Ramos (cell line): ENCODE data around the gene OPRM1.

Source experiments
- in situ Hi-C: fragments of 300-500 bp; cut with MboI; formaldehyde crosslinking; loops from one replicate; pipeline ENCODE4 v1.14.3; 2022; ENCODE audit warnings: low sequenced_read_pairs; ENCODE audit not compliant: unreplicated experiment

Gene OPRM1

DNA sequence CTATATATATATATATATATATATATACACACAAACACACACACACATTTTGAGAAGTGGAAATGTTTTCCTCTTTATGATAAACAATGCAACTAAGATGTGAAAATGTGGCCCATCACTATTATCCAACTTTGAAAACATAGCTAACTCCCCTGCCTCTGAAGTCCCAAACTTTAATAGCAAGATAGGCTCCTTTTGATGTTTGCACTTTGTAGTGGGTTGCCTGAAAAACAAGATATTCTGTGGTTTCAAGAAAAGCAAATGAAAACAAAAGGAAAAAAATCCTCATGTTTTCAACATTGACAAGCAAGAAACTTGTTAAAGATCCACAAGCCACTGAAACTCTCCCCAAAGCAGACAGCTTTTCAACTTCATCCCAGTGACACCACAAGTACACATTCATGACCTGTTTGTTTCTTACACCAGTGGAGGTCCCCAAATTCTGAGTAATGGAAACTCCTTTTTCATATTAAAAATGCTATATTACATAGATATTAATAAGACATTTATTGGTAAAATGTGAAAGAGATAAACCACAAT lies 227.6 kb downstream of the OPRM1 start:
- in situ Hi-C loops: no loop called here

- in situ Hi-C loops: no loop called here
Measured at GRCh38 chr6:154267508-154268106, 228.6 kb downstream of the OPRM1 start.

- in situ Hi-C loops: no loop called here
Measured at GRCh38 chr6:154268486-154268885, 229.4 kb downstream of the OPRM1 start.

- in situ Hi-C loops: no loop called here
Measured at GRCh38 chr6:154274168-154274567, 235.1 kb downstream of the OPRM1 start.

DNA sequence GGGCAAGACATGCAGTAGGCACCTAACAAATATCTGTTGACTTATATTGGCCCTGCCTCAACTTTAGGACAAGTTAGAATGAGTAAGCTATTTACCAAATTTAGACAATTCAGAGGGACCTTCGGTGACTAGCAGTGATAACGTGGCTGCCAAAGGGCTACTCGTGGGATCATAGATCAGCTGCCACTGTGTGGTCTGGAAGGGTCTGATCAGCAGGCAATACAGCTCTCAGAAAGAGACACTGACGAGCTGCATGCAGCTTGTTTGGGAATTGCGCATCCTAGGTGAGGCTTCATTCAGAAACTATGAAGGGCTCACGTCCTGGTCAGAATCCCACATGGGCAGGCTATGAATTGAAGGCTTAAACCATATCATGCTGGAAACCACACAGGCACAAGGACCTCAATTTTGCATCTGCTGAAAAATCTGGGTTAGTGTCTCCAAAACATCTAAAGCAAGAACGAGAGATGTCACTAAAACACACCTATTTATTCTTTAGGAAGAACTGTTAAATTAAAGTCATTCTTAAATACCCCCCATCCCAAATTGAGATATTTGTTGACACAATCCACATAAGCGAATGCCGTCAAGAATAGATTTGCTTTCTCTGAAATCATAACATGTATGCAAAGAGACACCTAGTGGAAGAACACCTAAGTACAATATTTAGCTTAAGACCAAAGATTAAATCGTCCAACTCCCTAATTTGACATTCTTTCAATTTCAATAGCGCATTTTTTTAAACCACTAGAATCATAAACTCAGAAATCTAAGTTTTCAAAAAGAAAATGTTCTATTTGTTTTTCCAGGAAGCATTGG lies 238.0 kb downstream of the OPRM1 start:
- in situ Hi-C loops: no loop called here

- in situ Hi-C loops: no loop called here
Measured at GRCh38 chr6:154277629-154278017, 238.6 kb downstream of the OPRM1 start.

- in situ Hi-C loops: no loop called here
Measured at GRCh38 chr6:154280521-154280920, 241.5 kb downstream of the OPRM1 start.

DNA sequence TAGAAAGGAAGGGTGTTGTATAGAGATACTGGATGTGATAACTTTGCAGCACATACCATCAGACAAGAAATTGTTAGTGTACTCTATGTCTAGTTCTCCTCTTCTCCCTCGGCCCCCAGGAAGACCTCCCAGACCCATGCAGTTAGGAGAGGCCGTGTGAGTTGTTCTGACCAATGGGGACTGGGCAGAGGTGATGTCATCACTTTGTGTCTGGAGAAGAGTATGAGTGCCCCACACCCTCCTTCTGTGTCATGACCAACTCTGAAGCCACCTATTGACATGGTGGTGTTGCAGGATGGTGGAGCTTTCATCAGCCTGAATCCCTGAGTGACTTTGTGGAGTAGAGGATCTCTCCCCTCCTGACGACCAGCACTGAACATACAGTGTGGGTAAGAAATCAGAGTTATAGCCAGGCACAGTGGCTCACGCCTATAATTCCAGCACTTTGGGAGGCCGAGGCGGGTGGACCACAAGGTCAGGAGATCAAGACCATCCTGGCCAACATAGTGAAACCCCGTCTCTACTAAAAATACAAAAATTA lies 245.3 kb downstream of the OPRM1 start:
- in situ Hi-C loops: no loop called here

- in situ Hi-C loops: no loop called here
Measured at GRCh38 chr6:154285826-154286225, 246.8 kb downstream of the OPRM1 start.

GRCh38 chr6:154289818-154290508 lies 250.9 kb downstream of the OPRM1 start:
- in situ Hi-C loops: no loop called here

- in situ Hi-C loops: no loop called here
Measured at GRCh38 chr6:154292066-154292465, 253.0 kb downstream of the OPRM1 start.

DNA sequence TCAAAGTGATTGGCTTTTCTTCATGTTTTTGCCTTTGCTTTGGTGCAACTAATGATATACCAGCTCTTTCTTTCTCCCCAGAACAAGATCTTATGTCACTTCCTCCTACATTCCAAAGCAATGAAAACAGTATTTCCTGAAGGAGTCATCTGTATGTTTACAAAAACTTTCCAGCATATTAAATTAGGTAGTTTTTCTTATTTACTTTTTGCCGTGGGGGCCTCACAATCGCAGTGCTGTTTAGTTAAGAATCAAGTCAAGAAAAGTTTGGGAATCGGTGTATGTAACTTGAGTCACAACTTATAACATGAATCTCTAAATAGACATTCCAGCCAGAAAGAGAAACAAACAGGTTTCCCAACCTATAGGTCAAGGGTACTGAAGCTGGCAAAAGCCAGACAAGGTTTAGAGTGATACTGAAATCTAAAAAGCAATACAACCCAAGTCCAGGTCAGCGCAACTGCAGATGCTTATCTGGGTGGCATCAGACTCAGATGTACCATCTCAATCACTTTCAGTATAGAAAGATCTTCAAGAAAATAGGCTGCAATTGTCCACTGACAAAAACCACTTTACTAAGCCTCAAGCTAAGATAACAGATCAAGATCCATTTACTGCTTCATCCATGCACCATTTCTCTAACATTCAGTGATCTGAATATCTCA lies 253.9 kb downstream of the OPRM1 start:
- in situ Hi-C loops: no loop called here

DNA sequence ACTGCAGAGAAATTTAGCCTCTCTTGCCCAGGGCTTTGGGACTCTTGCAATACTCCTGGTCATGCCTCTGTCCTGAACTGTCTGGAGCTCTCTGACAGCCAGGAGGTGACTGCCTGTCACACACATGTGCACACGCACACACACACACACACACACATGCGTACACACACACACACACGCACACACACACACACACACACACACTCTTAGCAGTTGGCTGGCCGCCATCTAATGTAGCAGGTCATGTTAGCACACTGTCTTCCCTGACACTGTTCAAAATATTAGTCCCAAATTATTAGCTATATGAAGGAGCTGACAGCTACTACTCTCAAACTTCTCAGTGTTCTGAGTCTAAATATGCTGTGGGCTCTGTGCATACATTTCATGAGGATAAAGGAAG lies 256.7 kb downstream of the OPRM1 start:
- in situ Hi-C loops: no loop called here
